HG03175 (cell line): ENCODE results near the gene CFAP92.

Experiments used
- ATAC-seq: cut with Tn5 transposase; IDR thresholded peaks from one replicate; pipeline ENCODE4 v1.9.1; 2021; ENCODE audit warnings: mild to moderate bottlenecking, moderate library complexity; ENCODE audit not compliant: unreplicated experiment

Gene CFAP92

GRCh38 chr3:129009266-129009665 lies 15.4 kb upstream of the CFAP92 start:
- no peak for ATAC-seq

DNA sequence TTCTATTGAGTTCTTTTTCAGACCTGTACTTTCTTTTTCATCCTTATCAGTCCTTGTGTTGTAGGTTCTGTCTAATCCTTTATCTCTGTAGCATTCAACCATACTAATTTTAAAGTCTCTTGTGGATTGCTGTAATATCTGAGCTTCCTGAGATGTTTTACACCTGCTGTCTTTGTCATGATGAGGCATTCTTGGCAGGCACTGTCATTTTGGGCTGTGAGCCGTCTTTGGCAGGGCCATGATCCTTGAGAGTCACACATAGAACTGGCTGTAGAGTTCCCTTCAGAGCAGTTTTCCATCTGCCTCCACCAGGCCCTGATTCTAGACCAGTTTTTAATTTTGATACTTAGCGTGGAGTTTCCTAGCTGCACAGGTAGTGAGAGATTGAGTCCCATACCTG lies 13.9 kb upstream of the CFAP92 start:
- ATAC-seq = no peak

DNA sequence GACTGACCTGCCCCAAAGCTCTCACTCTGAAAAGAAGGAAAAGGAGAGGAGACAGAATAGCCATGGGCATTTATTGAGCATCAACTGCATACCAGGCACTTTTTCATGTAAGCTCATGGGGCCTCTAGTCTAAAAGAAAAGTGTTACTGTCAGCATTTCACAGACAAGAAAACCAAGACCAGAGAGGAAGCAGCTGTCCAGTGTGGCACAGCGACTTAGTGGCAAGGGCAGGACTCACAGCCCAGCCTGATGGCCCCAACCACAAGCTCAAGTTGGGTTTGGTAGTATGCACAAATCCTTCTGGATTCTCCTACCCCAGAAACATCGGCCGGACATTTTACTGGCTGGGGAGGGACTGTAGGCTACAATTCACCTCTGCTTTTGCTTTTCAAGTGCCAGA lies 13.0 kb upstream of the CFAP92 start:
- no peak for ATAC-seq

- no peak for ATAC-seq
These were observed 11.8 kb upstream of the CFAP92 start for GRCh38 chr3:129005526-129006303.

- no peak for ATAC-seq
These were observed 10.9 kb upstream of the CFAP92 start for GRCh38 chr3:129004639-129005295.

DNA sequence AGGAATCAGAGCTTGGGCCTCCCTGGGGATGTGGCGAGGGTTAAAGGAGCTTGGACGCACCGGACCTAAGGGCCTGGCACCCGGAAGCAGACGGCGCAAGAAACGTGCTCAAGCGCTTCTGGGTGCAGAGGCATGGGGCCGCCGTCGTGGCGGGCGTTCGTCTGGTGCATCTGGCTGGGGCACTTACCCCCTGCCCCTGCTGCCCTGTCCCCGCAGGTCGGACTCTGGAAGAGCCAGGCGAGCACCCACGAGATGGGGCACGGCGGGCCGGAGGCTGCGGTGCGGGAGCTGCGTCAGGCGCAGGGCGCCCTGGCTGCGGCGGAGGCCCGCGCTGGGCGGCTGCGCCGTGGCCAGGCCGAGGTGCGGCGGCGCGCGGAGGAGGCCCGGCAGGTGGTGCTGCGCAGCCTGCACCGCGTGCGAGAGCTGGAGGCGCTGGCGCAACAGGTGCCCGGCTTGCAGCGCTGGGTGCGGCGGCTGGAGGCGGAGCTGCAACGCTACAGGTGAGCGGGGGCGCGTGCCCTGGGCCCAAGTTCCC lies 9.8 kb upstream of the CFAP92 start:
- no peak for ATAC-seq

GRCh38 chr3:129002573-129003569 lies 9.0 kb upstream of the CFAP92 start:
- no peak for ATAC-seq

DNA sequence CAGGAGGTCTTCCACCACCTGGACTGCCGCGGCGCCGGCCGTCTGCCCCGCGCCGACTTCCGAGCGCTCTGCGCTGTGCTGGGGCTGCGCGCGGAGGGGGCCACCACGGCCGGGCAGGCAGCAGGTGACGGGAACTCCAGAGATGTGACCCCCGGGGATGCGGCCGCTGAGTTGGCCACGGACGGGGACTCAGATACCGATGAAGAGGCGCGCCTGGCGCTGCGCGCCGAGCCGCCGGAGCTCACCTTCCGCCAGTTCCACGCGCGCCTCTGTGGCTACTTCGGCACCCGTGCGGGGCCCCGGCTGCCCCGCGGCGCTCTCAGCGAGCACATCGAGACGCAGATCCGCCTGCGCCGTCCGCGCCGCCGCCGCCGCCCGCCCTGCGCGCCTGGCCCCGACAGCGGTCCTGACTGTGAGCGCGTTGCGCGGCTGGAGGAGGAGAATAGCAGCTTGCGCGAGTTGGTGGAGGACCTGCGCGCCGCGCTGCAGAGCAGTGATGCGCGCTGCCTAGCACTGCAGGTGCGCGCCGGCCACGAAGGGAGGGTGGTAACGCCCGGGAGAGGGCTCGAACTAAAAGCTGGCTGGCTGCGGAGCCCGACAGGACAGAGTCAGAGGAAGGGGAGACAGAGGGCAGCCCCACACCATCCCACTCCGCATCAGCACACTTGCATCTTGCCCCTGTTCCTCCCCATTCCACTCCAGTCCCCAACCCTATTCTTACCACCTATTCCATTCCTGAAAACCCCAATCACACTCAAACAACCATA lies 8.1 kb upstream of the CFAP92 start:
- ATAC-seq = no peak

DNA sequence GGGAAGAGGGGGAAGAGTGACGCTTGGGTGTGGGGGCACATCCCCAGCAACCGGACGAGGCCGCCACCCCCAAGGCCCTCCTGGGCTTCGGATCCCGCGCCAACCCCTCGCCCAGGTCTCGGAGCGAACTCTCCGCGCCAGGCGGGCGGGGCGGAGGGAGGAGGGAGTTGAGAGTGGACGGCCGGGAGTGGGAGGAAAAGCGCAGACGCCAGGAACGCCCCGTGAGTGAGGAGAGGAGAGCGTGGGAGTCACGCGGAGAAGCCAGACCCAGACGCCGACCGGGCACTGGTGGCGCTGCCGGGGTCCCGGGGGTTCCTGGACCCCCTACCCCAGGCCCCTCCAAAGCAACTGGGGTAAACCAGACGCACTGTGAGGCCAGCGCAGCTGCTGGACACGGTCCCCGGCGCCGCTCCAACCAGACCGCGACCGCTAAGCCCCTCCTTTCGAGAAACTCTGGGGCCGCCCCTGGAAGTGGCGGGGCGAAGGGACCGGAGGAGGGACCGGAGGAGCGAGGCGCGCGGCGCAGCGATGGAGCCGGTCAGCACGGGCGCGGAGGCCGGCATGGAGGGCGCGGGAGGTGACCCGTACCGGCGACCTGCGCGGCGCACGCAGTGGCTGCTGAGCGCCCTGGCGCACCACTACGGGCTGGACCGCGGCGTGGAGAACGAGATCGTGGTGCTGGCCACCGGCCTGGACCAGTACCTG lies 7.4 kb upstream of the CFAP92 start, which contains the start of gene EFCC1:
Gene EFCC1 (plus strand): TSS at position 204 of the 705 bp plus-strand sequence. CDS start 325 bp downstream, at position 529.
- no peak for ATAC-seq

DNA sequence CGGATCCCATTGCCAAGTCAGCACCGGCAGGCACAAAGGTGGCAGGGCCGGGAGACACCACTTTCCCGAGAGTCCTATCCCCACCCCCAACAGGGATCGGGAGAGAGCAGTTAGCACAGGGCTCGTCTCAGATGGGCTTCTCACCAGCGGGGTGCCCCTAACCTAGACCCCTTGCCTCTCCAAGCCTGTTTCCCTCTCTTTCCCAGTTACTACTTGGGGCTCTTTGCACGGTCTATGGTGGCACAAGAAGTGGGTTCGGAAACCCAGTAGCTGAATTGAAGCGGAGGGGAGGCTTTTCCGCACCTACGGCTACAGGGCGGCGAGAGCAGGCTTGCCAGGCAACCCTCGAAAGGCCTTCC lies 6.8 kb upstream of the CFAP92 start:
- ATAC-seq = no peak

DNA sequence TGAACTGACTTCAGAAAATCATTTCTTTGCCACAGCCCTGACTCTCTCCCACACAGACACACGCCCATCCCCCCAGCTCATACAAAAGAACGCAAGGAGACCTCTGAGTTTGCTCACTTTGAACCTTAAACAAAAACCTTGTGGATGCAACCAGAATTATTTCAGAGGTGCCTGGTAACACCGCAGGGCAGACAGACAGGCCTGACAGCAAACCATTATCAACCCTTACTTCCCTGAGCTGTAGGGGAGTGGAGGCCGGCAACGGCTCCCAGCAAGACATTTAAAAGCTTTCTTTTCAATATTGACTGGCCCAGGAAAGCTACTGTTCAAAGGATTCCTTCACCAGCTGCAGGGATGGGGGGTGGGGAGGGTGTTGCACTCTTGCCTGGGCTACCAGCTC lies 5.2 kb upstream of the CFAP92 start:
- ATAC-seq = no peak

GRCh38 chr3:128998561-128998960 lies 4.7 kb upstream of the CFAP92 start:
- no peak for ATAC-seq

GRCh38 chr3:128997486-128998133 lies 3.7 kb upstream of the CFAP92 start:
- ATAC-seq = no peak

DNA sequence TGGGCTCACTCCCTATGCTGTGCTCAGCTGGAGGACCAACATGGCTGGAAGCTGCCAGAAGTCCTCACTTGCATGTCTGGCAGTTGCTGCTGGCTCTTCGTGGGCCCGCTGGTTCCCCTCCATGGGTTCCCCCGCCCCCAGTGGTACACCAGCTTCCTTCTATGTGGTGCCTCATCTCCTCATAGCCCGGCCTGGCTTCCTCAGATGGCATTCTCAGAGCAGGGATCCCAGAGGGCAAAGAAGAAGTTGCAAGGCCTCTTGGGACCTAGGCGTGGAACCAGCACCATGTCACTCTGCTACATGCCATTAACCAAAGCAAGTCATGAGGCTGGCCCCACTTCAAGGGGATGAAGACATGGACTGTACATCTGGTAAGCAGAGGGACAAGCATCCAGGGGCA lies 2.9 kb upstream of the CFAP92 start:
- ATAC-seq = no peak

- ATAC-seq = no peak
These were observed 2.3 kb upstream of the CFAP92 start for GRCh38 chr3:128996200-128996599.

- ATAC-seq = no peak
These were observed 1.9 kb upstream of the CFAP92 start for GRCh38 chr3:128995737-128996136.

DNA sequence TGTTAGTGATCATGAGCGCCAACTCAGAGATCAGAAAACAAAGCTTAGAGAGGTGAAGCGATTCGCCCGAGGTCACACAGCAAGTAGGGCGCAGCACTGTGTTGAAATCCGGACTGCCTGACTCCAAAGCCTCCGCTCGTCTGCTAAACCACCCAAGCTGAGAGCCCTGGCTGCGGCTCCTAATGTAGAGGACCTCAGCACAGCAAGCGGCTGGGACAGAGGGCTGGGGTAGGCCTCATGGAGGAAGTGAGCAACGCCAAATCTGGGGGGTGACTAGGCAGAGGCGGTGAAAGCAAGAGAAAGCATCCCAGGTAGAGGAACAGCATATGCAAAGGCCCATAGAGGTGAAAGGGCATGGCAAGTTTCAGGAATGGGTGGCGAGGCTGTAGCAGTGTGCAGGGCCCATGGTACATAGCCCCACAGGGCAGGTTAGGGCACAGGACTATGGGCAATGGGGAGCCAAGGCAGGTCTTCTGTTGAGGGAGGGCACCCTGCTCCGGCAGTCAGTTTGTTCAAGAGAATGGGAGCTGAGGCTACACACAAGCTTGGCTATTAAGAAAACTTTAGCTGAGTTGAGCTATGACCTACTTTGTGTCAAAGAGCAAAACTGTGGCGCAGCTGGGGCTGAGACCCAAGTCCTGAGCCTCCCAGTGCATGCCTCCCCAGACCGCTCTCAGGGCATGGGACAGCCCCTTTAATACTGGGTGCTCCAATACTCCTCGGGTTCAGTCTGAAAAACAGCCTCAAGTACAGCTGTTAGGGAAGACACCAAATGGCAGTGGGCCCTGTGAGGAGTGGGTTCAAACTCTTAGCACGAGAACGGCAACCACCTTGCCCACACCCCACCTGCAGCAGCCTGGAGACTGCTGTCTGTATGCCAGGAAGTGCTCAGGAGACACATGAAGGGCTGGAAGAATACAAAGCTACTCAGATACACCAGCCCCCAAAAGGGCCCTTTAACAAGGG lies 988 bp upstream of the CFAP92 start:
- no peak for ATAC-seq

DNA sequence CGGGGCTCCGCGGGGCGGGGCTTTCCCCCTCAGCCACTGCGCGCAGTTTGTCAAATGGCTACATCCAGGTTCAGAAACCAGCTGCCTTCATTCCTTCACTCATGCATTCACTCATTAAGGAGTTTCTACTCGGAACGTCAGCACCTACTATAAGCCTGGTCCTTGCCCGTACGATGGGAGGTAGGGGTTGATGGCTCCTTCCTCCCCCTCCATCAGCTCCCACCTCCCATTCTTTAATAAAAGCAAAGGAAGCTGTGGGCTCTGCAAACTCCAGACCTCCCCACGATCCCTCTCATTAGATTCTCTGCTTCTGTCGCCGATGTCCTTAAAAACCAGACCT lies 267 bp upstream of the CFAP92 start:
- ATAC-seq = no peak
